Fibroblast of skin of right biceps (primary cell): ENCODE data around the gene ZNF385D.
"Not testable (repeated sequence)": the region's sequence is repeated elsewhere in the genome, so short reads cannot be mapped to it uniquely, and the experiment has no call there.

Source experiments
- DNase-seq: peaks from one replicate; pipeline ENCODE4 v3.0.0-alpha.2; 2013

ZNF385D gene

GRCh38 chr3:21505711-21506460 lies 245.1 kb downstream of the ZNF385D start:
- DNase-seq, result no peak

- no peak for DNase-seq
Measured at GRCh38 chr3:21502656-21503055, 248.4 kb downstream of the ZNF385D start.

GRCh38 chr3:21500834-21501233 lies 250.2 kb downstream of the ZNF385D start:
- DNase-seq, result no peak

- not testable (repeated sequence) for DNase-seq
Measured at GRCh38 chr3:21490671-21491070, 260.3 kb downstream of the ZNF385D start.

- no peak for DNase-seq
Measured at GRCh38 chr3:21487520-21487919, 263.5 kb downstream of the ZNF385D start.

- peak; percentile 24 for DNase-seq
Measured at GRCh38 chr3:21486024-21486935, 264.7 kb downstream of the ZNF385D start.

GRCh38 chr3:21484828-21485144 lies 266.2 kb downstream of the ZNF385D start:
- DNase-seq, result no peak

GRCh38 chr3:21484057-21484827 lies 266.8 kb downstream of the ZNF385D start:
- DNase-seq, result peak; percentile 77

- DNase-seq, result no peak
Measured at GRCh38 chr3:21481991-21482390, 269.0 kb downstream of the ZNF385D start.

GRCh38 chr3:21477541-21478288 lies 273.3 kb downstream of the ZNF385D start:
- peak; percentile 75 for DNase-seq

GRCh38 chr3:21466476-21466875 lies 284.5 kb downstream of the ZNF385D start:
- DNase-seq, result peak; percentile 55

GRCh38 chr3:21464746-21465145 lies 286.3 kb downstream of the ZNF385D start:
- DNase-seq, result peak; percentile 40

GRCh38 chr3:21463319-21463718 lies 287.7 kb downstream of the ZNF385D start:
- DNase-seq, result no peak

- DNase-seq, result peak; percentile 49
Measured at GRCh38 chr3:21462141-21462540, 288.9 kb downstream of the ZNF385D start.

- no peak for DNase-seq
Measured at GRCh38 chr3:21457084-21457483, 293.9 kb downstream of the ZNF385D start.

- DNase-seq, result no peak
Measured at GRCh38 chr3:21449738-21450137, 301.3 kb downstream of the ZNF385D start.

- DNase-seq, result peak; percentile 79
Measured at GRCh38 chr3:21447476-21448151, 303.4 kb downstream of the ZNF385D start.

GRCh38 chr3:21446945-21447475 lies 304.0 kb downstream of the ZNF385D start:
- DNase-seq, result no peak

GRCh38 chr3:21446027-21446426 lies 305.0 kb downstream of the ZNF385D start:
- no peak for DNase-seq

GRCh38 chr3:21441821-21442220 lies 309.2 kb downstream of the ZNF385D start:
- no peak for DNase-seq

- no peak for DNase-seq
Measured at GRCh38 chr3:21436835-21437234, 314.2 kb downstream of the ZNF385D start.

- peak; percentile 99 for DNase-seq
Measured at GRCh38 chr3:21435871-21436270, 315.1 kb downstream of the ZNF385D start.
